HG02852 (cell line): ENCODE measurements around the gene LIMS2.

ENCODE experiments used
- ATAC-seq: cut with Tn5 transposase; IDR thresholded peaks from one replicate; pipeline ENCODE4 v1.9.1; 2021; ENCODE audit warnings: mild to moderate bottlenecking, moderate library complexity; ENCODE audit not compliant: unreplicated experiment

Gene LIMS2

DNA sequence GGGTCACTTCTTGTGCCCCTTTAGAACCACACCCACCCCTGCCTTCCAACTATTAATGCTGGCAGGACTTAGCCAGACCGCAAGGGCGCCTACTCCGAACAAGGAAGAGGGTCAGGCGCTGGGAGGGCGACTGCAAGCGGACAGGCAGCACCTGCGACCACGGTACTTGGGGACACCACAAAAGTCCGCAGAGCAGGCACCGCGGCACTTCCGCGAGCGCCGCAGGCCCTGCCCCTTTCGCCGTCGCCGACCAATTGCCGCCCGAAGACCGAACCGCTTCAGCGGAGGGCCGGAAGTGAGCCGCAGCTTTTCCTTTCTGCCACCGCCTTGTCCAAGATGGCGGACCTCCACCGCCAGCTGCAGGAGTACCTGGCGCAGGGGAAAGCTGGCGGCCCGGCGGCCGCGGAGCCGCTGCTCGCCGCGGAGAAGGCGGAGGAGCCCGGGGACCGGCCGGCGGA, 25.9 kb upstream of the LIMS2 start, which contains the start of gene SFT2D3:
TSS of gene SFT2D3 (plus strand) at position 305 of the 458 bp plus-strand sequence. CDS start at position 337, 32 bp downstream.
- ATAC-seq: peak; percentile 71

DNA sequence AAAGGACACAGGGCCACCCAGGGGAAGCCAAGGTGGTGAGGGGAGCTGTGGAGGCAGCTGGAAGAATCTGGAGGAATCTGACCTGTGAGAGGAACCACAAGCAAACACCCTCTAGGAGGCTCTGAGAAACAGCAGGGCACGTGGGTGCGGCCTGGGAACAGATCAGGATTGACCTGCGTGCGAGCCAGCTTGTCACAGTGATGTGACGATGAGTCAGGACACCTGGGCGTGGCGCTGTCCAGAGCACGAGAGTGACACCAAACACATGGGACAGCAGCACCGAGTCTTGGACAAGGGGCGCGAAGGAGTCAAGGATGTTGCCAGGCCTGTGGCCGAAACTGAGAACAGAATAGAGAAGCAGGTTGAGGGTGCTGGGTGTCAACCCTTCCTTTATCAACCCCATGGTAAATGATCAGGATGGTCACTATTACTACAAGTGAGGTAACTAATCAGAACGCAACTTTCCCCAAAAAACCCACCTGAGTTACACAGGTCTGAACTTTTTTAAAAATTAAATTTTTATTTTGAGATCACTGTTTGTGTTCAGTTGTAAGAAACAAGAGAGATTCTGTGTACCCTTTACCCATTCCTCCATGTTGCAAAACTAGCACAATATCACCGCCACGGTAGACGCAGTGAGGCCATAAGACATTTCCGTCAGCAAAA, 25.3 kb upstream of the LIMS2 start:
- peak; percentile 37 for ATAC-seq

DNA sequence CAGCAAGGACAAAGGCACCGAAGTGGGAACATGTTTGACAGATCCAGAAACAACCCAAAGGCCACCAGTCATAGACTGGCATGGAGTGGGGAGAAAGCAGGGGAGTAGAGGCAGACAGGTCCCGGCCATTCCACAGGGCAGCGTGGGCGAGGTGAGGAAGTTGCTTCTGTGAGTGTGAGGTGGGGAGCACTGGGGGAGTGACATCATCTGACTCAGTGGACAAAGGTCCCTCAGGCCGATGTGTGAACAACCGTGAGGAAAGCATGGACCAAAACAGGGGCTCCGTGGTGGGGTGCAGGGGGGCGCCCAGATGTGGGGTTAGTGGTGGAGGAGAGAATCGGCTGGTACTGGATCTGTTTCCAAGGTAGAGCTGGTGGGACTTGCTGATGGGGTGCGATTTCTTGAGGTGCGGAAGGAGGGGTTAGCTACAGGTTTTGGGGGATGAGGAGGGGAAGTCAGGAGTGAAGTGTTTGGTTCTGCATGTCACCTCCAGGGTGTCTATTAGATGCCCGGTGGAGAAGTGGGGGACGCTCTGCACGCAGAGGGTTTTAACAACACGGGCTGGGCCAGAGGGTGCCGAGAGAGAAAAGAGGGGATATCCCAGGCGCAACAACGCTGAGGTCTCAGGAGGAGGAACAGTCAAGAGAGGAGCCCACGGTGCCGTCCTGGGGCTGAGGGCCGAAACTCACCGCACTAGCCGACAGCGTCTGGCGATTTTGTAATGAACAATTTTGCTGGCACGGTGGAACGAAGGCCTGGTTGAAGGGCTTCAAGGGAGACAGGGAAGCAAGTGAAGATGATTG, 23.4 kb upstream of the LIMS2 start:
- no peak for ATAC-seq

DNA sequence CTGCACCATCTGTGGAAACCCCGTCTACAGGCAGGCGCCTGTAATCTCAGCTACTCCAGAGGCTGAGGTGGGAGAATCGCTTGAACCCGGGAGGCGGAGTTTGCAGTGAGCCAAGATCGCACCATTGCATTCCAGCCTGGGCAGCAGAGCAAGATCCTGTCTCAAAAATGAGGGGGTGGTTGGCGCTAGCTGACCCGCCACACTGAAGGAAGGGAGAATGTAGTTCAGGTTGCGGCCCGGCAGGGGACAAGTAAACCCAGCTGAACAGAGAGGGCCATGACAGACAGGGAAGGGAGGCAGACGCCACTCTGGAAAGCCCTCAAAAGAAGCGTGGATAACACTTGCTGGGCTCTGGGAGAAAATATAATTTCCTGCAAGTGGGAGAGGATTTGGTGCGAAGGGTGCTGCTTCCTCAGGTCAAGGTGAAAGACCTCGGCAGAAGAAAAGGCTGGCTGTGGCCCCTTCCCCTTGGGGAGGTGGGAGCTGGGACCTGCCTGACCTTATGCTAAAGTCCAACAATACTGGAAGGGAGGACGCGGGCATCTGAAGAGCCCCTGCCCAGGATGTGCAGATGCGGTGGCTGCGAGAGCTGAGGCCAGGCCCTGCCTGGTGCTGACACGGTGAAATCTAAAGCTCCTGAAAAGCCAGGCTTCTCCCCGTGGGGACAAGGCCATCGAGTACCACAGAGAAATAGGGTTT, 22.3 kb upstream of the LIMS2 start:
- no peak for ATAC-seq

DNA sequence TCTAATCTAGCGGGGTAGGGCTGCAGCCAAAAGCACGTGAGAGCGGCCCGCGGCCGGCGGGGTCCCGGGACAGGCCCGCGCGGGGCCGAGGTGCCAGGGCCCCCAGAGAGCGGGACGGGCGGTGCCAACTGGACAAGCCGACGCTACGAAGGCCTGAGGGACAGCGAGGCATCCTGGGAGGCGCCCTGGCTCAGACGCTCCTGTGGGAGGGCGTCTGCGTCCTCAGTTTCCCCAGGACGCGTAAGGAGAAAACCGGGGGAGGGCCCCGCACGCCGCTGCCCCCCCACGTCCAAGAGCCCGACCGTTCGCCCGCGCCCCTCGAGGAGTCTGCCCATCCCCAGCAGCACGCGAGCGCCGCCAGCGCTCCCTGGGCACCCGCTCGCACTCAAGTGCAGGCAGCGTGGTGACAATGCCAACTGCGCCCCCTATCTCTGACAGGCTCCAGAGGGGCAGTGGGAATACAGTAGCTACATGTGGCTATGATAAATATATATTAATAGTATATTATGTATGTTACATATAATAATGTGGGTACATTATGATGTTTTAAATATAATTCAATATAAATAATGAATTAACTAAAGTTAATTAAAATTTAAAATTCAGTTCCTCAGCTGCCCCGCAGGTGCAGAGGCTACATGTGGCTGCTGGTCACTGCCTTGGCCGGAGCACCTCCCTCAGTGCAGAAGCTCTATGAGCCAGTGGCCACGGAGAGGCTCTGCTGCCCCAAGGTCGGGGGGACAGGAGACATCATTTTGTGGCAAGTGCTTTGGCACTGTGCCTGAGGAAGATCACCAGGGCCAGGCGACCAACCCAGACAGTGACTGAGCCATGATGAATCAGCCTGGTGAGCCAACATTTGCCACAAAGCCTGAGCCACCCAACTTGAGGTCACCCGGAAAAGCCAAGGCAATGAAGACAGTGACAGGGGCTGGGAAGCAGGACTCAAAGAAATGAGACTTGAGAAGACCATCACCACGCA, 20.5 kb upstream of the LIMS2 start:
- ATAC-seq: no peak

DNA sequence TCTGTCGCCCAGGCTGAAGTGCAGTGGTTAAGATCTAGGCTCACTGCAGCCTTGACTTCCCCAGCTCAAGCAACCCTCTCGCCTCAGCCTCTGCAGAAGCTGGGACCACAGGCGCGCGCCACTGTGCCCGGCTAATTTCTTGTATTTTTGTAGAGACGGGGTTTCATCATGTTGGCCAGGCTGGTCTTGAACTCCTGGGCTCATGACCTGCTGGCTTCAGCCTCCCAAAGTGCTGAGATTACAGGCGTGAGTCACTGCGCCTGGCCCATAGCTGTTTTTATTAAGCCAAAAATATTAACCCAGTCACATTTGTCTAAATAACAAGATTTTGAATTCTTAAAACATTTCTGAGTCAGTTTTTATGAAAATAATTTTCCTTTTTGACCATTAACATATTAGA, 19.7 kb upstream of the LIMS2 start:
- ATAC-seq: no peak

DNA sequence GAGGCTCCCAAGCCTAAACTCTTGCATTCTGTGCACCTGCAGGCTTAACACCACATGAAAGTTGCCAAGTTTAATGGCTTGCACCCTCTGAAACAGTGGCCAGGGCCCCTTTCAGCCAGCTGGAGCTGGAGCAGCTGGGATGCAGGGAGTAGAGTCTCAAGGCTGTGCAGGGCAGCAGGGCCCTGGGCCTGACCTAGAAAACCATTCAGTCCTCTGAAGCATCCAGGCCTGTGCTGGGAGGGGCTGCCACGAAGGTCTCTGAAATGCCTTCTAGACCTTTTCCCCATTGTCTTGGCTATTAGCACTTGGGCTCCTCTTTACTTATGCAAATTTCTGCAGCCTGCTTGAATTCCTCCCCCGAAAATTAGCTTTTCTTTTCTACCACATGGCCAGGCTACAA, 15.4 kb upstream of the LIMS2 start:
- no peak for ATAC-seq

DNA sequence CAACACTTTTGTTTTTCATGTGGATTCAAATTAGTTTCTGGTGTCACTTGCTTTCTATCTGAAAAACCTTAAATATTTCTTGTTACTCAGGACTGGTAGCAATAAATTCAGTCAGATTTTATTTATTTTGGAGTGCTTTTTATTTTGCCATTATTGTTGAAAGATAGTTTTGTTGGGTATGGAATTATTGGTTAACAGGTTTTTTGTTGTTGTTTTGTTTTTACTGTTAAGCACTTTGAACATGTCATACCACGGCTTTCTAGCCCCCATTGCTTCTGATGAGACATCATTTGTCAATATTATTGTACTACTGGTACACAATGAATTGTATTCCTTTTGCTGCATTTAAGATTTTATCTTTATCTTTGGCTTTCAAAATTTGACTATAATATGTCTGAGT, 13.1 kb upstream of the LIMS2 start:
- no peak for ATAC-seq

DNA sequence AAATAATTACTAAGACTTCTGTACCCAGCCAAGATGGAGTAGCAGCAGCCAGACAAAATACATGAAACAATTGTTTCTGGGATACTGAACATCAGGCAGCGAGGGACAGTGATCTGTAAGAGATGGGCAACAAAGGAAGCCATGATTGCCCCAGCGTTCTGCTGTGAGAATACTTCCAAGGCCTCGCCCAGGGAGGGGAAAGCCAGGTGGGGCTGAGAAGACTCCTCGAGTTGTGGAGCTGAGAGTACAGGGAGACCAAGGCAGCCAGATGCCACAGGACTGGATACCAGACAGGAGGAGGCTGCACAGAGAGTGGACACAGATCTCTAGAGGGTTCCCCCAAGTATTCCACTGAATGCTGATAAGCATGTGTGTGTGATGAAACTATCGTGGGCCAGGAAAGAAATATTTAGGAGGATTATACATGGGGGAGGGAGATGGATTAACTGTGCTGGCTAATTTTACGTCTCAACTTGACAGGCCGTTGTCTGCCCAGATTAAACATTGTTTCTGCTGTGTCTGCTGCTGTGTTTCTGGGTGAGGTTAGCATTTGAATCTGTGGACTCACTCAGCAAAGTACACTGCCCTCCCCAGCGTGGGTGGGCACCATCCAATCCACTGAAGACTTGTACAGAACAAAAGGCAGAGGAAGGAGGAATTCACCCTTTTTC, 10.2 kb upstream of the LIMS2 start:
- no peak for ATAC-seq

DNA sequence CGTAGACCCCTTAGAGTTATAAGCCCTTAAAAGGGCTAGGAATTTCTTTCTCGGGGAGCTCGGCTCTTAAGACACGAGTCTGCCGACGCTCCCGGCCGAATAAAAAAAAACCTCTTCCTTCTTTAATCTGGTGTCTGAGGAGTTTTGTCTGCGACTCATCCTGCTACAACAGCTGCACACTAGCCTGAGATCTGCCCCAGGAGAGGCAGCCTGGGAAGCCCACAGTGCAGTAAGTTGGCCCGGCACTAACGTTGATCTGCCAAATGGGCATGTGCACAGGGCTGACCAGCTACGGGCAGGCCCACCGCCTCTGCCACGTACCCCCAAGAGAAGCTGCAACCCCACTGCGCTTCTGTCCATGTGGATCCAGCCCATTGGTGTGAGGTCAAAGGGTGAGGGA, 8.4 kb upstream of the LIMS2 start:
- no peak for ATAC-seq

DNA sequence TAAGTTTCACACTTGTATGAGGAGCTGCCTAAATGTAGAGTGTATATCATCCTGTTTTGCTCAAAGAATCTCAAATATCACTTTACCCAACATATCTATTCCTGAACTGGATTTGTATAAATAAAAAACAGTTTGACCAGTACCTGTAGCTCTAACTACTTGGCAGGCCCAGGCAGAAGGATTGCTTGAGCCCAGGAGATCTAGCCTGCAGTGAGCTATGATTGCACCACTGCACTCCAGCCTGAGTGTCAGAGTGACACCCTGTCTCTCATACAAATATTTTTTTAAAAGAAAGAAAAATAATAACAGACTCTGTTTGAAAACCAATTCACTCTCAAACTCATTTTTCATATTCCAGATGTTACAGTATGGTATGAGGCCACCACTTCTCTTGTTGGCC, 7.7 kb upstream of the LIMS2 start:
- no peak for ATAC-seq

DNA sequence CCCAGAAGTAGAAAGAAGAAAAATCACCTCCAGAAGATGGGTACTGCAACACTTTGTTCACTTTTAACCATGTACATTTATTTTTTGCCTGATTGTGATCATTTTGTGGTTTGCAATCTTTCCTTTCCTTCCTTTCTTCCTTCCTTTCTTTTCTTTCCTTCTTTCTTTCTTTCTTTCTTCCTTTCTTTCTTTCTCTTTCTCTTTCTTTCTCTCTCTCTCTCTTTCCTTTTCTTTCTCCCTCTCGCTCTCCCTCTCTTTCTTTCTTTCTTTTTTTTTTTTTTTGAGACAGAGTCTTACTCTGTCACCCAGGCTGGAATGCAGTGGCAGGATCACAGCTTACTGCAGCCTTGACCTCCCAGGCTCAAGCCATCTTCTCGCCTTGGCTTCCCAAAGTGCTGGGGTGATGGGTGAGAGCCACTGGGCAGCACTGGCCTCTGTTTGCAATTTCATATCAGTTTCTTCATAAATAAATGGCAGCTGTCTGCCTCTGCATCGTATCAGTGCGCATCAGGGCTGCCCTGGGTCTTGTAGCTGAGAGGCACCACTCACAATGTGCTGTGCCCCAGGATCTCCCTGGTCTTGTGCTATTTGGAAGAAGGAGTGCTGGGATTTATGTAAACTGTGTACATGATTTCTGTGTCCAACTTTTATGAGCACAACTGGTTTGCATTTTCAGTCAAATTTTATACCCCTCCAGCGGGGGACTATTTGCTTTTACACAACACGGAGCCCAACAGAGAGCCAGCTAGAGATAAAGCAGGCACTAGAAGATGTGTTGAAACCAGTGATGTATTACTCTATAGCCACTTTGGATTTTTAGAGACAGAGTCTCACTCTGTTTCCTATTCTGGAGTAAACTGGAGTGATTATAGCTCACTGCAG, 6.9 kb upstream of the LIMS2 start:
- ATAC-seq: no peak

DNA sequence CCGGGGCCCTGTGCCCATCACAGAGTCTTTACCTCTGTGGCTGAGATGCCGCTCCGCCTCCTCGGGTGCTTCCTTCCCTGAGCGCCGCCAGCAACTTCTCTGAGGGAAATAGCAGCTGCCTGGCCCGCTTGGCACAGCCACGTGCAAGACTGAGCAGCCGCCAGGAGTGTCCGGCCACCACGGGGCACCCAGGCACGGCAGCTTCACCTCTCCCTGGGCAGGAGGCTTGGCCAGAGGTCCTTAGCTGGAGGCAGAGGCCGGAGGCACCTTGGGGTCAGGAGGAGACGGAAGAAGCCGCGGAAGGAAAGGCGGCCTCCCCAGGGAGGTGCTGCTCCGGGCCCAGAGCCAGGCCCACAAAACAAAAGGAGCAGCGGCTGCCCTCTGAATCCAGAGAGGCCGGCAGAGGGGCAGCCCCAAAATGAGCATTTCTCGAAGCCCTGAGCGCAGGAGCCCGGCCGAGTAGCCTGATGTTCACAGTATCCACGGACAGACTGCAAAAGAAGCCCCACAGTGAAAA, 6.0 kb upstream of the LIMS2 start:
- ATAC-seq: no peak

DNA sequence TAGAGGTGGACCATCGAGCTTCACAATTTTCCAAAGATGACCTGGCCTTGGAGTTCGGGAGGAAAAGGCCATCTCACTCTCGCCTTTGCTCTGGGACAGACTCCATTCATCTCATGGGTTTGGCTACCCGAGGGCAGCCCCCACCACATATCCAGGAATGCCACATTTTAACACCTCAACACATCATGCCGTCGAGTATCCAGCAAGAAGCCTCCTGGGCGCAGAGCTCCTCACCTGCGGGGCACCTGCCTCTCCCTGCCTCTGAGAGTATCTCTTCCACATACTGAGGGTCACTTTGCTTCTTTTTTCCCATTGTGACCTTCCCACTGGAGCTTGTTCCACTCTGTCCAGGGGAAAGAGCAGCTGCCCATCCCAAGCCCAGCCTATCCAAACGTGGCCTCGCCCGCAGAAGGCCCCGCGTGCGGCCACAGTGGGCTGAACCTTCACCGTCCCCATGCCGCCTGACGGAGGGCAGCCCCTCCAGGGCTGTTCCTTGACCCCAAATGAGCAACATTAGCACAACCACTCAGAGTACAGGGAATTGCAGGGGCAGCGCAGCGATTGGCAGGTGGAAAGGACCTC, 5.5 kb upstream of the LIMS2 start:
- ATAC-seq: no peak

DNA sequence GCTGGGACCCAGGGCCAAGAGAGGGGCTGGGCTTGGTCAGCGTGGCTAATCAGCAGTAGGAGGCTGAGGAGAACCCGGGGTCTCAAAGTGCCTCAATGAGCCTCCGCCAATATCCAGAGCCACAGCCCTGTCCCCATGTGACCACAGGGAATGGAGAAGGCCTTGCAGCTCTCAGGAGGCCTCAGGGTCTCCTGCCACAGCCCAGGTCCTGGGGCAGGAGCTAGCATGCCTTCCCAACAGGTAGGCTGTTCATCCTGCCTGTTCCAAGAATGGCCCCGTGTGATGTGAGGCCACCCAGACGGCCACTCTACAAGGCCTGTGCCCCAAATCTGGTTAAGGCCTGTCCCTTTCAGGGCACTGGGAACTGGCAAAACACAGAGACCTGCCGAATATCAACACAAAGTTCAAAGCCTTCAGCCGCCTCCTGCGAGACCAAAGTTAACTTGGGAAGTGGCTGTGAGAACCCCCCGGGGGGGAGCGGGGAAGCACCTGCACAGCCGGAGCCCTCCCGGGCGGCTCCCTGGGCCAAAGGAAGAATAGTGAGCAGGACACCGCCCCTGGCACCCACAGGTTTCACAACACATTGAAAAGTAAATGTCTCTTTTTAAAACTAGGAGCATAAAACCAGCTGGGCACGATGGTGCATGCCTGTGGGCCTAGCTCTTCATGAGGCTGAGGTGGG, 4.5 kb upstream of the LIMS2 start:
- ATAC-seq: no peak

DNA sequence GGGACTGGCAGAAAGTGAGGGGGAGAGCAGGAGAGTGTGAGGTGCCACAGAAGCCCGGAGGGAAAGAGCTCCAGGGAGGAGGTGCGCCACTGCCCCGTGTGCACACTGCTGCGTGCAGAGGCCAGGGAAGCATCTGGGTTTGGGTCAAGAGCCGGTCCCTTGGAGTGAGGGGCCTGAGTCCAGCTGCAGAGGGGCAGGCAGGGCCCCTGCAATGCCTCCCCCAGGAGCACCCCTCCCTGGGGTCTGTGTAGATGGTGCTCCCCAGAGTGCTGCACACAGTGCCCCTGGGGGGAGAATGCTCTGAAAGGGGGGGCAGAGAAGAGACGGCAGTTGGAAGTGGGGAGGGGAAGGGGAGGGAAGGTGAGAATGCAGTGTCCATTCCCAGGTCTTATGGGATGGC, 3.7 kb upstream of the LIMS2 start:
- ATAC-seq: no peak

DNA sequence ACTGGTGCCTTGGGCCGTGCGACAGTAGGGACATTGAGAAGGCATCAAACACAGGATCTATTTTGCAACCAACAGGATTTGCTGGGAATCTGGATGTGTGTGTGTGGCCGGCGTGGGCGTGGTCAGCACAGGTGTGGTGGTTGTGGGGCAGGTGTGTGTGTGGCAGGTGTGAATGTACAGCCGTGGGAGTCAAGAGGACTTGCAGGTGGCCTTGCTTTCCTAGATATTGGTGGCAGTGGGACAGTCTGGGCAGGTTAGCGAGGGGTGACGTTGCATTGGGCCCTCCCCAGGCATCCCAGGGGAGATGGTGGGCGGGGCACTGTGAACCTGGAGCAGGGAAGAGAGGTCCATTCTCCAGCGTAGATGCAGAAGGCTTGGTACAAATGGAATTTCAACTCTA, 3.2 kb upstream of the LIMS2 start:
- ATAC-seq: no peak

DNA sequence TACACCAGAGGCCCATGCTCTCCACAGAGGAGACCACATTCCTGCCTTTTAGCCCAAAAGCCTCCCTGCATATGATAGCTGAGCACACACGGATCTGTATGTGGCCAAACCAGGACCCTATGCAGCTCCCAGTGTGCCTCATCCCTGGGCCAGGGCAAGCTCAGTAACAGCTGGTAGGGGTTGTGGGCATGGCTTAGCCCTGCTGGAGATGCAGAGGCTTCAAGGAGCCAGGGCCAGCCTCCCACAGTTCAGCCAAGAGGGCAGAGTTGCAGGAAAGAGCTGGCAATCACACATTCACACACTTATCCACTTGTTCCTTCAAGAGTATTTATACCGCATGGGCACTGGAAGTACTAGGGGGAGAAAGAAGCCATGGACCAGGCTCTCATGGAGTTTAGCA, 1.6 kb upstream of the LIMS2 start:
- no peak for ATAC-seq
